Measurements from ENCODE around the gene C16orf95.

The C16orf95 gene

GRCh38 chr16:87317750-87318644 lies 805 bp upstream of the C16orf95 start:
- no peak for DNase-seq

- DNase-seq = no peak
Observed at GRCh38 chr16:87316450-87316922, 706 bp downstream of the C16orf95 start.

- no peak for DNase-seq
Observed at GRCh38 chr16:87314990-87315420, 2.2 kb downstream of the C16orf95 start.

GRCh38 chr16:87312008-87312407 lies 5.2 kb downstream of the C16orf95 start:
- no peak for DNase-seq

- no peak for DNase-seq
Observed at GRCh38 chr16:87311387-87311786, 5.8 kb downstream of the C16orf95 start.

GRCh38 chr16:87310610-87311009 lies 6.6 kb downstream of the C16orf95 start:
- no peak for DNase-seq

- DNase-seq = no peak
Observed at GRCh38 chr16:87309620-87310525, 7.3 kb downstream of the C16orf95 start.

- DNase-seq = no peak
Observed at GRCh38 chr16:87308826-87309225, 8.4 kb downstream of the C16orf95 start.

- DNase-seq = no peak
Observed at GRCh38 chr16:87306516-87306915, 10.7 kb downstream of the C16orf95 start.

- DNase-seq = no peak
Observed at GRCh38 chr16:87305505-87306391, 11.4 kb downstream of the C16orf95 start.

- DNase-seq = no peak
Observed at GRCh38 chr16:87304951-87305350, 12.2 kb downstream of the C16orf95 start.

GRCh38 chr16:87303962-87304521 lies 13.2 kb downstream of the C16orf95 start:
- no peak for DNase-seq

- no peak for DNase-seq
Observed at GRCh38 chr16:87303431-87303930, 13.7 kb downstream of the C16orf95 start.

GRCh38 chr16:87298857-87299465 lies 18.2 kb downstream of the C16orf95 start:
- no peak for DNase-seq

- DNase-seq = peak; percentile 50
Observed at GRCh38 chr16:87297918-87298631, 19.1 kb downstream of the C16orf95 start.

GRCh38 chr16:87297407-87297806 lies 19.8 kb downstream of the C16orf95 start:
- no peak for DNase-seq

- no peak for DNase-seq
Observed at GRCh38 chr16:87295661-87296531, 21.3 kb downstream of the C16orf95 start.

- DNase-seq = no peak
Observed at GRCh38 chr16:87295259-87295658, 21.9 kb downstream of the C16orf95 start.

- no peak for DNase-seq
Observed at GRCh38 chr16:87293990-87294389, 23.2 kb downstream of the C16orf95 start.
